PC-9 (cell line): ENCODE data around the gene OPHN1. TPM values are rescaled to one million over a fixed set of nuclear protein-coding genes. Genes with fewer than 3 reads are reported as not detected.
"Not testable (repeated sequence)": the region's sequence is repeated elsewhere in the genome, so short reads cannot be mapped to it uniquely, and the experiment has no call there.

Source experiments
- BruUV-seq: library from RNA; stranded (reverse); fragments of 400-500 nt; replicated peaks from 2 replicates; lab custom pipeline; 2021; lab: Mats Ljungman, UMichigan
- CTCF ChIA-PET: fragments of 300-600 bp; sonication (Branson Sonifier 250); formaldehyde crosslinking; loops from one replicate; lab custom pipeline; 2022; ENCODE audit warnings: antibody characterized with exemption; lab: Charles Lee
- POLR2A ChIA-PET: fragments of 300-600 bp; sonication (Branson Sonifier 250); formaldehyde crosslinking; loops from one replicate; lab custom pipeline; 2022; ENCODE audit warnings: antibody characterized with exemption; ENCODE audit not compliant: unreplicated experiment; lab: Charles Lee
- DNase-seq, 2 experiments: peaks; one replicate each; pipeline versions ENCODE4 v3.0.0 to v3.0.0-alpha.2; 2015 to 2022; ENCODE audit warnings: mixed read lengths in 1 of 2
- H2AFZ ChIP-seq: fragments of 200-600 bp; sonication (generic); 2 replicates; pipeline ENCODE4 v1.8.1; 2017; ENCODE audit warnings: antibody characterized with exemption
- H3F3A ChIP-seq: fragments of 200-600 bp; sonication (generic); 2 replicates; pipeline ENCODE4 v1.8.1; 2017; ENCODE audit warnings: antibody characterized with exemption, mild to moderate bottlenecking, low read depth; ENCODE audit not compliant: insufficient read depth
- H3K27ac ChIP-seq: fragments of 200-600 bp; sonication (generic); 2 replicates; pipeline ENCODE4 v1.6.1; 2016; ENCODE audit warnings: mixed run types
- H3K27me3 ChIP-seq: fragments of 200-600 bp; sonication (generic); 2 replicates; pipeline ENCODE4 v1.6.1; 2016; ENCODE audit warnings: low read depth, mixed run types; ENCODE audit not compliant: insufficient read depth
- H3K36me3 ChIP-seq: fragments of 200-600 bp; sonication (generic); 2 replicates; pipeline ENCODE4 v1.6.1; 2016; ENCODE audit warnings: low read depth, mixed run types
- H3K4me1 ChIP-seq: fragments of 200-600 bp; sonication (generic); replicated peaks from 2 replicates; pipeline ENCODE4 v1.6.1; 2016; ENCODE audit warnings: mixed run types; ENCODE audit not compliant: insufficient read depth
- H3K4me2 ChIP-seq: fragments of 200-600 bp; sonication (generic); 2 replicates; pipeline ENCODE4 v1.6.1; 2017; ENCODE audit warnings: mixed run types
- H3K4me3 ChIP-seq: fragments of 200-600 bp; sonication (generic); 2 replicates; pipeline ENCODE4 v1.6.1; 2016; ENCODE audit warnings: mixed run types
- H3K79me2 ChIP-seq: fragments of 200-600 bp; sonication (generic); 2 replicates; pipeline ENCODE4 v1.6.1; 2017; ENCODE audit warnings: low read depth, mixed run types
- H3K9me2 ChIP-seq: fragments of 200-600 bp; sonication (generic); 2 replicates; pipeline ENCODE4 v1.8.1; 2017; ENCODE audit warnings: mild to moderate bottlenecking; ENCODE audit not compliant: insufficient read depth
- H3K9me3 ChIP-seq: fragments of 200-600 bp; sonication (generic); 2 replicates; pipeline ENCODE4 v1.8.1; 2016; ENCODE audit warnings: low read depth; ENCODE audit not compliant: insufficient read depth
- H4K20me1 ChIP-seq: fragments of 200-600 bp; sonication (generic); 2 replicates; pipeline ENCODE4 v1.8.1; 2017; ENCODE audit not compliant: insufficient read depth
- EZH2 ChIP-seq: fragments of 200-600 bp; sonication (generic); IDR thresholded peaks from 2 replicates; pipeline ENCODE4 v1.8.0; 2017; ENCODE audit warnings: antibody characterized with exemption, low read depth
- intact Hi-C: fragments of 100-400 bp; cut with micrococcal nuclease; formaldehyde crosslinking; loops from one replicate; pipeline ENCODE4 v1.10.0; 2022; ENCODE audit not compliant: unreplicated experiment
- total RNA-seq: library from RNA; stranded (reverse); gene quantifications from 2 replicates; pipeline ENCODE4 v1.2.3, GENCODE V29; 2021
- TF ChIP-seq, protein P1 (sequence below): fragments of 200-600 bp; sonication (generic); conservative IDR thresholded peaks from 2 replicates; pipeline ENCODE4 v1.6.1; 2017; ENCODE audit warnings: mixed run types, antibody characterized with exemption, mild to moderate bottlenecking, moderate library complexity

The OPHN1 gene
- total RNA-seq, 1 experiment from 2014 or later, result 9.3 TPM

DNA sequence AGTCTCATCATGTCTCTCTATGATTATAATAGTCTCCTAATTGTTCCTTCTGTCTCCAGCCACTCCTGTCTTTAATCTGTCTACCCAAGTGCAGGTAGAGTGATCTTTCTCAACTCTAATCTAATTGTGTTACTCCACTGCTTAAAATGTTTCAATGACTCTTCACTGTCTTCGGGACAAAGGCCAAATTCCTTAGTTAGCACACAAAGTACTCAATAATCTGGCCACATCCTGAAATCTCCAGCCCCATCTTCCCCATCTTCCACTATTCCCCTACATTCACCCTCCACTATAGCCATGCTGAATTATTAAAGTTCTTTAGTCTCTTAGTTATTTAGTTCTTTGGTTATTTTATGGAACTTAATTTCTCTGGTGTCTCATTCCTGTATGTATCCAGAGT is 353.3 kb downstream of the OPHN1 start:
- POLR2A ChIA-PET, result no interaction called here
- no peak overlapping the region for H3K4me3 ChIP-seq
- no peaks in the 10 kb centered on the region for H3K79me2 ChIP-seq
- no peaks in the 10 kb centered on the region for H3K36me3 ChIP-seq
- no peaks in the 10 kb centered on the region; the same call in 1 of the 2 replicates for H3K9me2 ChIP-seq
- H3K4me1 ChIP-seq, result no peaks in the 10 kb centered on the region
- no peaks in the 10 kb centered on the region for H3F3A ChIP-seq
- no peak overlapping the region for H2AFZ ChIP-seq
- no peak overlapping the region for H3K27ac ChIP-seq
- TF ChIP-seq EZH2, result no peak
- TF ChIP-seq, protein P1, sequence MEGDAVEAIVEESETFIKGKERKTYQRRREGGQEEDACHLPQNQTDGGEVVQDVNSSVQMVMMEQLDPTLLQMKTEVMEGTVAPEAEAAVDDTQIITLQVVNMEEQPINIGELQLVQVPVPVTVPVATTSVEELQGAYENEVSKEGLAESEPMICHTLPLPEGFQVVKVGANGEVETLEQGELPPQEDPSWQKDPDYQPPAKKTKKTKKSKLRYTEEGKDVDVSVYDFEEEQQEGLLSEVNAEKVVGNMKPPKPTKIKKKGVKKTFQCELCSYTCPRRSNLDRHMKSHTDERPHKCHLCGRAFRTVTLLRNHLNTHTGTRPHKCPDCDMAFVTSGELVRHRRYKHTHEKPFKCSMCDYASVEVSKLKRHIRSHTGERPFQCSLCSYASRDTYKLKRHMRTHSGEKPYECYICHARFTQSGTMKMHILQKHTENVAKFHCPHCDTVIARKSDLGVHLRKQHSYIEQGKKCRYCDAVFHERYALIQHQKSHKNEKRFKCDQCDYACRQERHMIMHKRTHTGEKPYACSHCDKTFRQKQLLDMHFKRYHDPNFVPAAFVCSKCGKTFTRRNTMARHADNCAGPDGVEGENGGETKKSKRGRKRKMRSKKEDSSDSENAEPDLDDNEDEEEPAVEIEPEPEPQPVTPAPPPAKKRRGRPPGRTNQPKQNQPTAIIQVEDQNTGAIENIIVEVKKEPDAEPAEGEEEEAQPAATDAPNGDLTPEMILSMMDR, result no peak
- no peak for DNase-seq
- H3K27me3 ChIP-seq, result no peaks in the 10 kb centered on the region
- no peaks in the 10 kb centered on the region for H3K9me3 ChIP-seq
- H4K20me1 ChIP-seq, result no peaks in the 10 kb centered on the region
- intact Hi-C loops, result no loop called here
- no peak overlapping the region for H3K4me2 ChIP-seq
- no TSS peak for BruUV-seq
- CTCF ChIA-PET, result no interaction called here

DNA sequence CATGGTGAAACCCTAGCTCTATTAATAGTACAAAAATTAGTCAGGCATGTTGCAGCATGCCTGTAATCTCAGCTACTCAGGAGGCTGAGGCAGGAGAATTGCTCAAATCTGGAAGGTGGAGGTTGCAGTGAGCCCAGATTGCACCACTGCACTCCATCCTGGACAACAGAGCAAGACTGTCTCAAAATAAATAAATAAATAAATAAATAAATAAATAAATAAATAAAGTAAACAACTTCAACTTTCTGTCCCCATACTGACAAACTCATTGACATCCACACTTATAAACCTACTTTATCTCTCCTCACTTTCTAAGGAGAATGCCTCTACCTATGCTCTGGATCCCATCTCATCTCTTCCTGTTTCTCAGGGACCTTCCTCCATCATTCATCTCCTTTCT is 354.5 kb downstream of the OPHN1 start:
- intact Hi-C loops, CTCF ChIA-PET, H3K4me2 ChIP-seq, DNase-seq, H3K9me2 ChIP-seq, H4K20me1 ChIP-seq, H3K9me3 ChIP-seq, BruUV-seq, H3K4me3 ChIP-seq, H3K79me2 ChIP-seq, POLR2A ChIA-PET, H3K4me1 ChIP-seq, H2AFZ ChIP-seq, H3F3A ChIP-seq, H3K36me3 ChIP-seq, H3K27me3 ChIP-seq, H3K27ac ChIP-seq: not testable (repeated sequence)

DNA sequence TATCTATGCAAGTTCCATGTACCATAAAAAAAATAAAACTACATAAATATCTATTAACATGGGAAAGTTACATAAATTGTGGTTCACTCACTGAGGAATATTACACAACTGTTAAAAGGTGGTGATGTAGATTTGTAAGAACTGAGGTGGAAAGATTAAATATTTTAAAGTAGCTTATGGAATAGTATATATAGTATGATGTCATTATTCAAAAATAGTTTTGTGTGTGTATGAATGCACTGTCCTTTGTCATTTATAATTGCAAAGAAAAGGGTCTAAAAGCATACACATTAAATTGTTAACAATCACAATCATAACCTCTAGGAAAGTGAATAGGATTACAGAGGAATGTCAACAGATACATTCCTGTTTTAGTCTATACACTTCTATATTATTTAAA is 355.9 kb downstream of the OPHN1 start:
- intact Hi-C loops, result no loop called here
- no peaks in the 10 kb centered on the region for H4K20me1 ChIP-seq
- H3K27me3 ChIP-seq, result no peaks in the 10 kb centered on the region
- H3K4me3 ChIP-seq, result no peak overlapping the region
- no peak overlapping the region for H2AFZ ChIP-seq
- BruUV-seq, result no TSS peak
- TF ChIP-seq, protein P1, result no peak
- TF ChIP-seq EZH2, result no peak
- POLR2A ChIA-PET, result no interaction called here
- H3K36me3 ChIP-seq, result no peaks in the 10 kb centered on the region
- no peak overlapping the region for H3K27ac ChIP-seq
- CTCF ChIA-PET, result no interaction called here
- H3K4me2 ChIP-seq, result no peak overlapping the region
- H3K9me3 ChIP-seq, result no peaks in the 10 kb centered on the region
- H3K79me2 ChIP-seq, result no peaks in the 10 kb centered on the region
- no peaks in the 10 kb centered on the region; the same call in 1 of the 2 replicates for H3K9me2 ChIP-seq
- H3F3A ChIP-seq, result no peaks in the 10 kb centered on the region; the same call in 1 of the 2 replicates
- no peak for DNase-seq
- H3K4me1 ChIP-seq, result peaks cover 1% of the 10 kb centered on the region; the same call in 1 of the 2 replicates

DNA sequence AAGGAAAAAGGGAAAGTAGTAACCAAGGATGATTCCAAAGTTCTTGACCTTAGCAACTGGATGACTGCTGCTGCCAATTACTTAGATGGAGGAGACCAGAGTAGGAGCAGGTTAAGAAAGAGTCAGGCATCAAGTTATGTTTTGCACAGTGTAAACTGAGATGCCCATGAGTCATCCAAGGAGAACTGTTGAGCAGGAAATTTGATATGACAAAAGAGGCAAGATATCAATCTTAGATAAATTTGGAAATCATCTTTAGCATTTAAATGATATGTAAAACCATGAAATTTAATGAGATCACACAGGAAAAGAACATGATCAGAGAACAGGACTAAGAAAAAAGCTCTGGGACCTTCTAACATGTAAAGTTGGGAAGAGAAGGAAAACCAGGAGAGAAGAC is 361.3 kb downstream of the OPHN1 start:
- Histone ChIP-seq H3K79me2 (no peaks in the 10 kb centered on the region), H3K4me1 (peaks cover 5% of the 10 kb centered on the region; the same call in 1 of the 2 replicates), H3F3A (no peaks in the 10 kb centered on the region; the same call in 1 of the 2 replicates), H2AFZ (no peak overlapping the region), H3K27me3 (no peaks in the 10 kb centered on the region), H3K4me3 (no peak overlapping the region), H3K27ac (no peak overlapping the region), H4K20me1 (no peaks in the 10 kb centered on the region), H3K9me3 (no peaks in the 10 kb centered on the region), H3K36me3 (no peaks in the 10 kb centered on the region), H3K9me2 (no peaks in the 10 kb centered on the region; the same call in 1 of the 2 replicates), H3K4me2 (no peak overlapping the region)
- no peak for DNase-seq
- intact Hi-C loops, result no loop called here
- CTCF ChIA-PET, result no interaction called here
- POLR2A ChIA-PET, result no interaction called here
- TF ChIP-seq EZH2, result no peak
- TF ChIP-seq, protein P1, result no peak
- no TSS peak for BruUV-seq

DNA sequence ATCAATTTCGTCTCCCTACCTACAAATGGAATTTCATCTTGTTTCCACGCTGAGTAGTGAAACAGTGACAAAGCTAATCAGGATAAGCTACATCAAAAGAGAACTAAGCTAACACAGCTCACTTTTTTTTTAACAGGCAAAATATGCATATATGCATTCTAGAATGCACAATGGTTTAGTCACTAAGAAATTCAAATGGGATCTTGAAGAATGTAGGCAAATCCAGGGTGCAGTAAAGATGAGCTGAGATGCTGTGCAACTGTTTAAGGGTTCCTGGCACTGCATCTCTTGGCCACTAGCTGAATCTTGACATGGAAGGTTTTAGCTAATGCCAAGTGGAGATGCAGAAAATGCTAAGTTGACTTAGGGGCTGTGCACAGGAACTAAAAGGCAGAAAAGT is 363.2 kb downstream of the OPHN1 start:
- H3K9me3 ChIP-seq, DNase-seq, H3K4me1 ChIP-seq, H3K27me3 ChIP-seq, POLR2A ChIA-PET, H3K27ac ChIP-seq, H3K79me2 ChIP-seq, H3K4me2 ChIP-seq, H3K4me3 ChIP-seq, CTCF ChIA-PET, H3F3A ChIP-seq, intact Hi-C loops, H3K9me2 ChIP-seq, BruUV-seq, H4K20me1 ChIP-seq, H2AFZ ChIP-seq, H3K36me3 ChIP-seq: not testable (repeated sequence)
